ENCODE results near the gene LAPTM5. TPM values are rescaled to one million over a fixed set of nuclear protein-coding genes. Genes with fewer than 3 reads are reported as not detected.
A peak's percentile ranks its signal among the peaks of the same experiment; 100 is the strongest.

LAPTM5 gene
- total RNA-seq, 1 donor from 2014 or later, result 0.77 TPM

DNA sequence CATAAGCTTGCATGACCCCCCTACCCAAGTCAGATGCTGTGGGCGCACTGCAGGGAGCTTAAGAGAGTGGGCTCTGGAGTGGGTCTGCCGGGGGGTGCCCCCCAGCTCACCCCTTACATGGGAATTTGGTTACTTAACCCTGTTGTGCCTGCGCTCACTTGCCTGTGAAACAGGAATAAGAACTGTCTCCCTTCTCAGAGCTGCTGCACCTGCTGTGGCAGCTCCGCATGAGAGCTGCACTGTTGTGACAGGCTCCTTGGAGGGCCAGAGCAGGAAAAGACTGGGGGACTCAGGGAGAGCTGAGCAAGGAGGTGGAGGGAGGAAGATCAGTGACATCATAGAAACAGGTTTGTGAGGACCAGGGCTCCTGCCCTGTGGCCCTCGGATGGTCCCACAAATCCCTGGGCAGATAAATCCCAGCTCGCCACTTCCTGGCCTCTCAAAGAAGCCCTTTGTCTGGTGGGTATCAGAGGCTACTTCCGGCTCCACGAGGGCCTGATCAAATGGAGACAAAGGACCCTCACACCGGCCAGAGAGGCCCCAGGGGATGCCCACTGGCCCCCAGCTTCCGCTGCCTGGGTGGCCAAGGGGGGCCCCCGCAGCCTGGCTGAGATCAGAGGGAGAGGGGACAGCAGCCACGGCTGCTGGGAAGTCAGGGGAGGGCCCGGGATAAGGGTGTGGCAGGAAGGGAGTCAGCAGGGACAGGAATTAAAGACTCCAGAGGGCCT is 28.9 kb upstream of the LAPTM5 start:
- Histone ChIP-seq H3K79me2 (ENCODE audit: insufficient read depth, low read length) (no peaks in the 10 kb centered on the region), H3K4me2 (ENCODE audit: low read length) (no peak overlapping the region), H3K4me1 (ENCODE audit: insufficient read depth, low read length) (no peaks in the 10 kb centered on the region), H3K4me3 (ENCODE audit: insufficient read depth, low read depth, low read length) (no peak overlapping the region), H3K9ac (ENCODE audit: low read length) (no peak overlapping the region), H3K36me3 (ENCODE audit: insufficient read depth, low read length) (no peaks in the 10 kb centered on the region), H3K9me3 (ENCODE audit: insufficient read depth, low read depth, low read length) (no peaks in the 10 kb centered on the region), H3K27ac (ENCODE audit: low read depth, low read length) (no peak overlapping the region), H2AFZ (ENCODE audit: low read depth, low read length) (peak overlapping the region; percentile 34), H3K27me3 (ENCODE audit: insufficient read depth, low read length) (peaks cover 9% of the 10 kb centered on the region), H4K20me1 (ENCODE audit: insufficient read depth, low read length) (peaks cover 3% of the 10 kb centered on the region)
- TF ChIP-seq CTCF (IDR thresholded peaks at IDR 0.05; ENCODE audit: insufficient read depth, low read depth, low read length), result no peak
- TF ChIP-seq EZH2 (IDR thresholded peaks at IDR 0.05; ENCODE audit: insufficient read depth, low read length), result no peak
- Mint-ChIP-seq H3K4me1 (ENCODE audit: low read depth, unreplicated experiment) (peaks cover 2% of the 10 kb centered on the region), H3K36me3 (ENCODE audit: low read depth, unreplicated experiment) (no peaks in the 10 kb centered on the region), H3K27ac (ENCODE audit: unreplicated experiment) (no peak overlapping the region), H3K4me3 (ENCODE audit: unreplicated experiment) (no peak overlapping the region), H3K27me3 (ENCODE audit: low read depth, unreplicated experiment) (peaks cover 44% of the 10 kb centered on the region), H3K9me3 (ENCODE audit: unreplicated experiment) (no peaks in the 10 kb centered on the region)
- DNase-seq (ENCODE audit: low read depth) (no peak), FAIRE-seq (no peak)

GRCh38 chr1:30785714-30786113 is 28.1 kb upstream of the LAPTM5 start:
- Histone ChIP-seq H3K27me3 (ENCODE audit: insufficient read depth, low read length) (peaks cover 4% of the 10 kb centered on the region), H3K79me2 (ENCODE audit: insufficient read depth, low read length) (no peaks in the 10 kb centered on the region), H3K27ac (ENCODE audit: low read depth, low read length) (no peak overlapping the region), H3K36me3 (ENCODE audit: insufficient read depth, low read length) (no peaks in the 10 kb centered on the region), H2AFZ (ENCODE audit: low read depth, low read length) (no peak overlapping the region), H4K20me1 (ENCODE audit: insufficient read depth, low read length) (no peaks in the 10 kb centered on the region), H3K4me3 (ENCODE audit: insufficient read depth, low read depth, low read length) (no peak overlapping the region), H3K4me2 (ENCODE audit: low read length) (no peak overlapping the region), H3K4me1 (ENCODE audit: insufficient read depth, low read length) (no peaks in the 10 kb centered on the region), H3K9ac (ENCODE audit: low read length) (no peak overlapping the region), H3K9me3 (ENCODE audit: insufficient read depth, low read depth, low read length) (no peaks in the 10 kb centered on the region)
- FAIRE-seq, result no peak
- TF ChIP-seq EZH2 (IDR thresholded peaks at IDR 0.05; ENCODE audit: insufficient read depth, low read length) (no peak), CTCF (IDR thresholded peaks at IDR 0.05; ENCODE audit: insufficient read depth, low read depth, low read length) (no peak)
- Mint-ChIP-seq H3K4me3 (ENCODE audit: unreplicated experiment) (no peak overlapping the region), H3K27ac (ENCODE audit: unreplicated experiment) (no peak overlapping the region), H3K27me3 (ENCODE audit: low read depth, unreplicated experiment) (peaks cover 40% of the 10 kb centered on the region), H3K36me3 (ENCODE audit: low read depth, unreplicated experiment) (no peaks in the 10 kb centered on the region), H3K4me1 (ENCODE audit: low read depth, unreplicated experiment) (peaks cover 2% of the 10 kb centered on the region), H3K9me3 (ENCODE audit: unreplicated experiment) (no peaks in the 10 kb centered on the region)
- no peak for DNase-seq (ENCODE audit: low read depth)

DNA sequence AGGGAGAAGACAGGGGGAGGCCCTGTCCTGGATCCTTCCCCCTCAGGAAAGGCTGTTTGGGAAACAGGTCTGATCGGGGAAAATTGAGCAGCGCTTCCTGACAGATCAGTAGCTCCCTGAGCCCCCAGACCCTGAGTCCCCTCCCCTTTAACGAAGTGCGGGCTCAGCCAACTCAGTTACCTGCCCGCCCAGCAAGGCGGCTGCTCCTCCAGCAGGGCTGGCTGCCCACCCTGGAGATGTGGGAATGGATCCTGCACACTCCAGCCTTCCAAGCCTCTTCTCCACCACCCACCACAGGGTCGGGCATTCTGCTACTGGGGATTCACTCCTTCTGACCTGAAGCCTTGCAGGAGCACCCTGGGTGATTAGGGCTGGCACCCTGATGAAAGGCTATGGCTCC is 27.6 kb upstream of the LAPTM5 start:
- H3K4me1 Mint-ChIP-seq (ENCODE audit: low read depth, unreplicated experiment), result peaks cover 2% of the 10 kb centered on the region
- DNase-seq (ENCODE audit: low read depth), result no peak
- Histone ChIP-seq H3K27me3 (ENCODE audit: insufficient read depth, low read length) (peaks cover 3% of the 10 kb centered on the region), H3K27ac (ENCODE audit: low read depth, low read length) (no peak overlapping the region), H3K4me1 (ENCODE audit: insufficient read depth, low read length) (no peaks in the 10 kb centered on the region), H2AFZ (ENCODE audit: low read depth, low read length) (no peak overlapping the region), H3K4me2 (ENCODE audit: low read length) (no peak overlapping the region), H3K36me3 (ENCODE audit: insufficient read depth, low read length) (no peaks in the 10 kb centered on the region), H3K4me3 (ENCODE audit: insufficient read depth, low read depth, low read length) (no peak overlapping the region), H4K20me1 (ENCODE audit: insufficient read depth, low read length) (no peaks in the 10 kb centered on the region), H3K9ac (ENCODE audit: low read length) (no peak overlapping the region), H3K79me2 (ENCODE audit: insufficient read depth, low read length) (no peaks in the 10 kb centered on the region), H3K9me3 (ENCODE audit: insufficient read depth, low read depth, low read length) (no peaks in the 10 kb centered on the region)
- H3K27ac Mint-ChIP-seq (ENCODE audit: unreplicated experiment), result no peak overlapping the region
- H3K4me3 Mint-ChIP-seq (ENCODE audit: unreplicated experiment), result no peak overlapping the region
- no peaks in the 10 kb centered on the region for H3K36me3 Mint-ChIP-seq (ENCODE audit: low read depth, unreplicated experiment)
- FAIRE-seq, result no peak
- H3K27me3 Mint-ChIP-seq (ENCODE audit: low read depth, unreplicated experiment), result peaks cover 41% of the 10 kb centered on the region
- H3K9me3 Mint-ChIP-seq (ENCODE audit: unreplicated experiment), result no peaks in the 10 kb centered on the region
- TF ChIP-seq CTCF (IDR thresholded peaks at IDR 0.05; ENCODE audit: insufficient read depth, low read depth, low read length) (no peak), EZH2 (IDR thresholded peaks at IDR 0.05; ENCODE audit: insufficient read depth, low read length) (no peak)
